PC-3 (cell line): ENCODE results near the gene ZCCHC8. TPM values are rescaled to one million over a fixed set of nuclear protein-coding genes. Genes with fewer than 3 reads are reported as not detected.
"Not testable (repeated sequence)": the region's sequence is repeated elsewhere in the genome, so short reads cannot be mapped to it uniquely, and the experiment has no call there.

ENCODE experiments used
- ATAC-seq: fragments of 200-7000 bp; cut with Tn5 transposase; 2 replicates; pipeline ENCODE4 v1.9.1; 2020; ENCODE audit warnings: mild to moderate bottlenecking, moderate library complexity
- BruUV-seq: library from RNA; stranded (reverse); fragments of 400-500 nt; replicated peaks from 2 replicates; lab custom pipeline; 2021; lab: Mats Ljungman, UMichigan
- CTCF ChIA-PET: fragments of 300-600 bp; sonication (Branson Sonifier 250); formaldehyde crosslinking; loops from one replicate; lab custom pipeline; 2022; ENCODE audit warnings: antibody characterized with exemption; lab: Charles Lee
- POLR2A ChIA-PET: fragments of 300-600 bp; sonication (Branson Sonifier 250); formaldehyde crosslinking; loops from one replicate; lab custom pipeline; 2022; ENCODE audit warnings: antibody characterized with exemption; ENCODE audit not compliant: unreplicated experiment; lab: Charles Lee
- DNase-seq: peaks from one replicate; pipeline ENCODE4 v3.0.0-alpha.2; 2015
- H2AFZ ChIP-seq: fragments of 300-600 bp; sonication (generic); 2 replicates; pipeline ENCODE4 v1.6.0; 2016; ENCODE audit warnings: antibody characterized with exemption, low read length
- H3F3A ChIP-seq: fragments of 300-600 bp; sonication (generic); one replicate; pipeline ENCODE4 v1.6.0; 2017; ENCODE audit warnings: antibody characterized with exemption, low read length, control low read depth, mild to moderate bottlenecking; ENCODE audit not compliant: unreplicated experiment
- H3K27ac ChIP-seq: fragments of 300-600 bp; sonication (generic); 2 replicates; pipeline ENCODE4 v1.5.1; 2016; ENCODE audit warnings: mild to moderate bottlenecking, low read length
- H3K27me3 ChIP-seq: fragments of 300-600 bp; sonication (generic); 2 replicates; pipeline ENCODE4 v1.6.1; 2016; ENCODE audit warnings: low read length, mixed read lengths
- H3K36me3 ChIP-seq: fragments of 300-600 bp; sonication (generic); 2 replicates; pipeline ENCODE4 v1.6.1; 2016; ENCODE audit warnings: low read depth, mixed run types, low read length, mixed read lengths
- H3K4me1 ChIP-seq: fragments of 300-600 bp; sonication (generic); 2 replicates; pipeline ENCODE4 v1.5.1; 2016; ENCODE audit warnings: low read length; ENCODE audit not compliant: insufficient read depth
- H3K4me2 ChIP-seq: fragments of 300-600 bp; sonication (generic); 2 replicates; pipeline ENCODE4 v1.6.0; 2016; ENCODE audit warnings: low read length
- H3K4me3 ChIP-seq: fragments of 300-600 bp; sonication (generic); 2 replicates; pipeline ENCODE4 v1.5.1; 2016; ENCODE audit warnings: mild to moderate bottlenecking, low read length, mixed read lengths
- H3K79me2 ChIP-seq: fragments of 300-600 bp; sonication (generic); 2 replicates; pipeline ENCODE4 v1.6.1; 2017; ENCODE audit warnings: low read length, mixed read lengths
- H3K9ac ChIP-seq: fragments of 300-600 bp; sonication (generic); 2 replicates; pipeline ENCODE4 v1.6.0; 2016; ENCODE audit warnings: mild to moderate bottlenecking, low read length
- H3K9me2 ChIP-seq: fragments of 300-600 bp; sonication (generic); replicated peaks from 2 replicates; pipeline ENCODE4 v1.6.1; 2016; ENCODE audit warnings: mixed run types, low read length, mixed read lengths
- H3K9me3 ChIP-seq: fragments of 300-600 bp; sonication (generic); 2 replicates; pipeline ENCODE4 v1.6.1; 2016; ENCODE audit warnings: low read length, mixed read lengths
- H4K20me1 ChIP-seq: fragments of 300-600 bp; sonication (generic); 2 replicates; pipeline ENCODE4 v1.6.1; 2016; ENCODE audit warnings: low read length, mixed read lengths
- EZH2 ChIP-seq: fragments of 300-600 bp; sonication (generic); IDR thresholded peaks from one replicate; pipeline ENCODE4 v1.6.1; 2017; ENCODE audit warnings: antibody characterized with exemption, mild to moderate bottlenecking, low read length; ENCODE audit not compliant: unreplicated experiment
- EZH2phosphoT487 ChIP-seq: fragments of 300-600 bp; sonication (generic); IDR thresholded peaks from 2 replicates; pipeline ENCODE4 v1.6.1; 2018; ENCODE audit warnings: mild to moderate bottlenecking, antibody characterized with exemption, low read length, borderline replicate concordance
- intact Hi-C: fragments of 100-400 bp; cut with micrococcal nuclease; formaldehyde crosslinking; loops from 2 replicates; pipeline ENCODE4 v1.9.0; 2023
- total RNA-seq: library from RNA; depleted of rRNA; stranded (reverse); fragments of >200 nt; gene quantifications from 2 replicates; pipeline ENCODE4 v1.2.3, GENCODE V29; 2014
- TF ChIP-seq, protein P1 (sequence below): fragments of 300-600 bp; sonication (generic); conservative IDR thresholded peaks from 2 replicates; pipeline ENCODE4 v1.5.1; 2017; ENCODE audit warnings: antibody characterized with exemption, low read depth, mild to moderate bottlenecking, low read length

ZCCHC8 gene
- total RNA-seq, 1 experiment from 2014 or later, result 14.4 TPM

DNA sequence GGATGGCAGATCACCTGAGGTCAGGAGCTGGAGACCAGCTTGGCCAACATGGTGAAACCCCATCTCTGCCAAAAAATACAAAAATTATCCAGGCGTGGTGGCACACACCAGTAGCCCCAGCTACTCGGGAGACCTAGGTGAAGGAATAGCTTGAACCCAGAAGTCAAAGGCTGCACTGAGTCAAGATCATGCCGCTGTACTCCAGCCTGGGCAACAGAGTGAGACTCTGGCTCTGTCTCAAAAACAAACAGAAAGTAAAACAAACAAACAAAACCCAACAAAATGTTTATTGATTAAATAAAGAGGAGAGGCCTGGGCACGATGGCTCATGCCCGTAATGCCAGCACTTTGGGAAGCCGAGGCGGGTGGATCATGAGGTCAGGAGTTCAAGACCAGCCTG, 5.5 kb downstream of the ZCCHC8 start:
- no peak overlapping the region for H2AFZ ChIP-seq
- H3K4me2 ChIP-seq, result no peak overlapping the region
- no peak overlapping the region for H3K9ac ChIP-seq
- DNase-seq (no peak), ATAC-seq (no peak)
- no peaks in the 10 kb centered on the region for H4K20me1 ChIP-seq
- CTCF ChIA-PET, result interaction anchor here (0.6 kb wide), 1 partner anchor 120 kb away, joined by 3 read pairs; no protein-coding TSS in a partner anchor
- POLR2A ChIA-PET, result interaction anchor here (0.6 kb wide), 1 partner anchor 1128 kb away, joined by 4 read pairs; no protein-coding TSS in a partner anchor
- peaks cover 61% of the 10 kb centered on the region for H3K79me2 ChIP-seq
- intact Hi-C loops, result no loop called here
- H3K9me3 ChIP-seq, result no peaks in the 10 kb centered on the region
- H3K9me2 ChIP-seq, result no peaks in the 10 kb centered on the region
- no peak overlapping the region for H3K27ac ChIP-seq
- TF ChIP-seq, protein P1, sequence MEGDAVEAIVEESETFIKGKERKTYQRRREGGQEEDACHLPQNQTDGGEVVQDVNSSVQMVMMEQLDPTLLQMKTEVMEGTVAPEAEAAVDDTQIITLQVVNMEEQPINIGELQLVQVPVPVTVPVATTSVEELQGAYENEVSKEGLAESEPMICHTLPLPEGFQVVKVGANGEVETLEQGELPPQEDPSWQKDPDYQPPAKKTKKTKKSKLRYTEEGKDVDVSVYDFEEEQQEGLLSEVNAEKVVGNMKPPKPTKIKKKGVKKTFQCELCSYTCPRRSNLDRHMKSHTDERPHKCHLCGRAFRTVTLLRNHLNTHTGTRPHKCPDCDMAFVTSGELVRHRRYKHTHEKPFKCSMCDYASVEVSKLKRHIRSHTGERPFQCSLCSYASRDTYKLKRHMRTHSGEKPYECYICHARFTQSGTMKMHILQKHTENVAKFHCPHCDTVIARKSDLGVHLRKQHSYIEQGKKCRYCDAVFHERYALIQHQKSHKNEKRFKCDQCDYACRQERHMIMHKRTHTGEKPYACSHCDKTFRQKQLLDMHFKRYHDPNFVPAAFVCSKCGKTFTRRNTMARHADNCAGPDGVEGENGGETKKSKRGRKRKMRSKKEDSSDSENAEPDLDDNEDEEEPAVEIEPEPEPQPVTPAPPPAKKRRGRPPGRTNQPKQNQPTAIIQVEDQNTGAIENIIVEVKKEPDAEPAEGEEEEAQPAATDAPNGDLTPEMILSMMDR, result no peak
- no peak for TF ChIP-seq EZH2phosphoT487
- TF ChIP-seq EZH2, result no peak
- peaks cover 13% of the 10 kb centered on the region for H3K4me1 ChIP-seq
- peaks cover 29% of the 10 kb centered on the region for H3K36me3 ChIP-seq
- no TSS peak for BruUV-seq
- no peaks in the 10 kb centered on the region for H3F3A ChIP-seq
- H3K27me3 ChIP-seq, result no peaks in the 10 kb centered on the region
- no peak overlapping the region for H3K4me3 ChIP-seq

DNA sequence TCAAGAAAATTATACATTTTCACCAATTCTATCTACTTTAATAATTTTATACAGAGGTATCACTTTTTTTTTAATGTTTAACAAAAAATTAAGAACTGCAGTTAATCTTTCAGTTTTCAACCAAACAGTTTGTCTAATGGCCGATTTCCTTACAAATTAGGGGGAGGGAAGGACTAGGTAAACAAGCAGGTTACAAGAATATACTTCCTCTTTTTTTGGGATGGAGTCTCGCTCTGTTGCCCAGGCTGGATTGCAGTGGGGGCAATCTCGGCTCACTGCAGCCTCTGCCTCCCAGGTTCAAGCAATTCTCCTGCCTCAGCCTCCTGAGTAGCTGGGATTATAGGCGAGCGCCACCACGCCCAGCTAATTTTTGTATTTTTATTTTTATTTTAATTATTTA, 7.5 kb downstream of the ZCCHC8 start:
- H3K27me3 ChIP-seq, H3K9ac ChIP-seq, H3K9me3 ChIP-seq, H3F3A ChIP-seq, H4K20me1 ChIP-seq, H3K4me2 ChIP-seq, H3K27ac ChIP-seq, BruUV-seq, H3K4me1 ChIP-seq, intact Hi-C loops, H2AFZ ChIP-seq, DNase-seq, ATAC-seq, H3K9me2 ChIP-seq, H3K4me3 ChIP-seq, CTCF ChIA-PET, POLR2A ChIA-PET: not testable (repeated sequence)
- peaks cover 47% of the 10 kb centered on the region for H3K36me3 ChIP-seq
- peaks cover 44% of the 10 kb centered on the region for H3K79me2 ChIP-seq

DNA sequence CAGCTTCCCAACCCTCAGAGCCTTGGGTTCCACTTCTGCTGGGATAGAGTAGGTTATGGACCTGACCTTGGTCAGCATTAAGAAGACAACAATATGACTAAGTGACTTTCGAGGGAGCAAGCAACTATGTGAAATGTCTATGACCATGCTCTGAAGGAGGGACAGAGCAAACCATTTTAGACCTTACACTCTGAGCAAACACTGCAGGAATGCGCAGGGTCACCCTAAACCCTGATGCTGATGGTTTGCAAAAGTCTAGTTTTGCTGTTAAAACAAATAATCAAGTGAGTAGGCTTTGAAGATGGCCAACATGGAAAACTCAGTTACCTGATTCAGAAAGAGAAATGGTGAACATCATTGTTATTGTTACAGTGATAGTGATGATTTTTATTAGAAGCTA, 8.7 kb downstream of the ZCCHC8 start:
- TF ChIP-seq, protein P1, result no peak
- Histone ChIP-seq H3K4me2 (no peak overlapping the region), H3K9ac (no peak overlapping the region), H3K79me2 (peaks cover 32% of the 10 kb centered on the region), H4K20me1 (no peaks in the 10 kb centered on the region), H3K36me3 (peaks cover 57% of the 10 kb centered on the region), H2AFZ (no peak overlapping the region), H3K4me3 (no peak overlapping the region), H3K9me3 (no peaks in the 10 kb centered on the region), H3F3A (no peaks in the 10 kb centered on the region), H3K27ac (no peak overlapping the region), H3K4me1 (no peaks in the 10 kb centered on the region), H3K27me3 (no peaks in the 10 kb centered on the region), H3K9me2 (no peaks in the 10 kb centered on the region)
- DNase-seq (no peak), ATAC-seq (no peak)
- CTCF ChIA-PET, result no interaction called here
- POLR2A ChIA-PET, result no interaction called here
- intact Hi-C loops, result no loop called here
- BruUV-seq, result no TSS peak
